Globus pallidus (tissue), 1 donor: ENCODE measurements around the gene TENT4A.

Source experiments
- DNase-seq: peaks from one replicate; pipeline ENCODE4 v3.0.0-alpha.2; 2015; ENCODE audit warnings: low spot score

The TENT4A gene

DNA sequence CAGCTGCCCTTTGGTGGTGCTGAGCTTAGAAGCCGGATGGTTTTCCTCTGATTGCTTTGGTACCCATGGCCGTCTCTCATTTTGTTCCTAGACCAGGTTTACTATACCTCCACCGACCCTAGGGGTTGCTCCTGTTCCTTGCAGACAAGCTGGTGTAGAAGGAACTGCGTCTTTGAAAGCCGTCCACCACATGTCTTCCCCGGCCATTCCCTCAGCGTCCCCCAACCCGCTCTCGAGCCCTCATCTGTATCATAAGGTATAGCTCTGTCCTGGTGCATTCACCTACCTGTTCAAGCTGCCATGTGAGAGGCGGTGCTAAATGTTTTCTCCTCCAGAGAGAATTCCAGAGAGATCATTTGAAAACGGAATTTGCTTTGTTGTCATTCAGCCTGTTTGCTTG is 39.5 kb downstream of the TENT4A start:
- no peak for DNase-seq

DNA sequence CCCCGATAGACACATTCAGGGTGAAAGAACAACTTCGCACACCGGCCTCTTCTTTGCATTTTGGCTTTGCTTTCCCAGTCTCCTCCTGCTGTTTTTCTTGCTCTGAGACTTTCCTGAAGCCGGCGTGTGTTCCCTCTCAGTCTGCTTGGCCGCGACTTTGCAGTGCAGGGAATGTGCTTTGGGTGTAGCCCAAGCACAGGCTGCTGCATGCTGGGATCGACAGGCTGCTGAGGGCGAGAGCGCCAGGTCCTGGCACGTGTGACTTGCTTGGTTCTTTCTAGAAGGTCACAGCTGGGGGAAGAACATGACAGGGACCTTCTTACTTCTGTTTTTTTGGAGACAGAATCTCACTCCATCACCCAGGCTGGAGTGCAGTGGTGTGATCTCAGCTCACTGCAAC is 40.6 kb downstream of the TENT4A start:
- no peak for DNase-seq

DNA sequence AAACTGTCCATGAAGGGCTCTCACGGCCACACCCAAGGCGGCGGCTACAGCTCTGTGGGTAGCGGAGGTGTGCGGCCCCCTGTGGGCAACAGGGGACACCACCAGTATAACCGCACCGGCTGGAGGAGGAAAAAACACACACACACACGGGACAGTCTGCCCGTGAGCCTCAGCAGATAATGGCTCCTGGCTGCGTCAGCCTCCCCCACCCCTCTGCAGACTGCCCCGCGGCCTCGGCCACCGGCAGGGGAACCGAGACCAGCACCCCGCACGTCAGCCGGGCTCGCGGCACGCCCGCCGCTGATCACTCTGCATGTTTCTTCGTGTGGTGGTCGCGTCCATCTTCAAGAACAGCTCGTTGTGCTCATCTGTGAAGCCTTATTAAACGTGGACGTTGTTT is 41.5 kb downstream of the TENT4A start:
- DNase-seq = no peak

DNA sequence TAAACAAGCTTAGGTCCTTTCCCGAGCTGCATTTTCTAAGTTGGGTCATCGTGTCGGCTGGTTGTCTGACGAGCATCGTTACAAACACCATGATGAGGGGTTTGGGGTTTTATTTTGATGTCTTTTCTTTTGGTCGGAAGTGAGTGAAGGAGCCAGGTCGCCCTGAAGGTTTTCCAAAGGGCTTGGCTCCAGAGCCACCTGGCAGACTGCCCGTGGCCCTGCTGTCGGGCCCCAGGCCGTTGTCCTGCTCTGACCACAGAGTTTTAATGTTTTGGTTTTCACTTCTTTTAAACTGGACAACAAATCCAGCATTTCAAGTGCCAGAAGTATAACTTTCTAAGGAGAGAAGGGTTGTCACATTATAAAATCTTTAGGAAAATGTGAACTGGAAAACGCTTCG is 42.3 kb downstream of the TENT4A start:
- DNase-seq = no peak

DNA sequence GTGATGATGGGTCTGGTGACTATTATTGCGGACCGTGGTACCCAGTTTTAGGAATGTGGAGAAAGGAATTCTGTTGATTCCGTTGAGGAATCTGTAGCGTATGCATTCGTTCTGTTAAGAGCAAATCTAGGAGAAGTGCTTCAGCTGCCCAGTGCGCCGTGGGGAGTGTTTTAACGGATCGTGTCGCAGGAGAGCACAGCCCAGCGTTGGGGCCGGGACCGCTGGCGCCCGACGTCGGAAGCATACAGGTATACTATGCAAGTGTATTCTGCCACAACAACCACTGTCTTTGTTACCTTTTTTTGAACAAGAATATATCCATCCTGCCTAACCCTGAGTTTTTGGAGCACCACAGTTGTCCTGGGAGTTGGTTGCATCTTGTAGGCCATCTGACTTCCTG is 42.7 kb downstream of the TENT4A start:
- DNase-seq = no peak

DNA sequence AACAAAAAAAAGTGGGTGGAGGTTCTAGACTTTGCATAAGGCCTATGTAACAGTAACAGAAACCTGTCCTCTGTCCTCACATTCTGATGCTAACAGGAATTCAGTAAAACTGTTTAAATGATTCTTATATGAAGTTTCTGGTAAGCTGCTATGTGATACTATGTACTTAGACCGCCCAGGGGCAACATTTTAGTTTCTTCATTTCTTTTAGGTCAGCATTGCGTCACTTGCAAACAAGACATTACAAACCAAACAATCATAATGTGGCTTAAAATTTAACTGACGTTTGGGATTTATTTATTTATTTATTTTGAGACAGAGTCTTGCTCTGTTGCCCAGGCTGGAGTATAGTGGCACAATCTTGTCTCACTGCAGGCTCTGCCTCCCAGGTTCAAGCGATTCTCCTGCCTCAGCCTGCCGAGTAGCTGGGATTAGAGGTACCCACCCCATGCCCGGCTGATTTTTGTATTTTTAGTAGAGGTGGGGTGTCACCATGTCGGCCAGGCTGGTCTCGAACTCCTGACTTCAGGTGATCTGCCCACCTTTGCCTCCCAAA is 44.3 kb downstream of the TENT4A start:
- no peak for DNase-seq

DNA sequence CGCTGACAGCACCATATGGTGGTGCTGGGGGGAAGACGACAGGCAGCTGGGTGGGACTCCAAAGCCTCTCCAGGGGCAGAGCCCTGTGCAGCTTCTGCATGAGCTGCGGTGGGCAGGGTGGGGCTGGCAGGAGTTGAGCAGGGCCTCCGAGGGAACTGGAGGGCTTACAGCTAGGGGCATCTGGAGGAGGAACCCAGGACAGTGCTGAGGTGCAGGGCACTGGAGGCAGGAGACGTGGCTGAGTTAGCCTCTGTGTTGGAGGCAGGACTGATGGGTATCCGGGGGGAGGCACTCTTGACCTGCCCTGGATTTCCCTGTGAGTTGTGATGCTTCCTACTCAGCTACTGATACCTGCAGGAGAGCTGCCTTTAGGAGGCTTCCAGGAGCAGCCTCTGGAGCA is 45.0 kb downstream of the TENT4A start:
- no peak for DNase-seq

DNA sequence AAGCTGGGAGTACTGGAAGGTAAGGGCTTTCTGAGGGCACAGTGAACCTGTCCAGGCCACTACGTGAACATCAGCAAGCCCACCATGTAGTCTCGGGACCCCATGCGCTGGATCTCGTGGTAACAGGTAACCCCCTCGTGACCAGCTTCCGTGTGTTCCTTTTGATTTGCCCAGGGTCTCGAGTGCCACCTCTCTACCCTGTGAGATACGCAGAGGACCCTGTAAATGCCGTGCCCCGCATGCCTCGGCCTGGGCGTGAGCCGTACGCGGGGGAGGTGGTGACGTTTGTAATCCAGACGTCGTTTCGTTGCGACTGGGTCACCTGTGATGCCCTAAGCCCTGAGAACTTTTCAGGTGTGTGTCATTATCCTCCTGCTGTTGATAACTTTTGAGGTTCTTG is 45.5 kb downstream of the TENT4A start:
- no peak for DNase-seq

DNA sequence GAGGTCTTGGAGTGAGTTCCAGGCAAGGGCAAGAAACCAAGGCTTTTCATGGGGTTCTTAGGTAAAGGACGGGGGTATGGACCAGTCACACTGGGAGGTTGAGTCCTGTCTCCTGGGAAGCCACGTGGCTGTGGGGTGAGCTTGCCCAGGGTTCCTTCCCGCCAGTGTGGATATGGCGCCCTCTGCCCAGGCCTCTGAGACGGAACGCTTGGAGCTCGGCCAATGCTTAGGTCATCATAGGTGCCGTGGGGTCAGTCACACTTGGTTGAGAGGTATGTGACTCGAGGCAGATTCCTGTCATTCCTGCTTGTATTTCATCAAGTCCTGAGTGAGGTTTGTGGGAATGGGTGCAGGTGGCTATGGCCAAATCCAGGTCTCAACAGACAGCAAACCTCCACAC is 46.2 kb downstream of the TENT4A start:
- no peak for DNase-seq

DNA sequence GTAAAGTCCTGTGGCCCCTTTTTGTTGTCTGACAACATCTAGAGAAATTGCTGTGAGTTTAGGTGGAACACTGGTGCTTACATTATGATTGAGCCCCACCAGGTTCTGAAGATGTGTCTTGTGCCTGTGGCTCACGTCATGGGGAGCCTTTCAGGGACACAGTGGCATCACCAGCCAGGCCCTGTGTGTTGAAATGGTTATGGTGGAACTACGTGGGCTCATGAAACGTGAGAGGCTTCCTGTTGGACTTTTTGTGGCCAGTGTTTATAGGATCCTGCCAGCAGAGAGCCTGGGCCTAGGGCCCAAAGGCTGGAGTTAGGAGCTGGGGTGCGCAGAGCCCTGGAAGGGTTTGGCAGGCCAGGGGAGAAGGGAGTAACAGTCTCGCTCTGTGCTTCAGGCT is 46.8 kb downstream of the TENT4A start:
- no peak for DNase-seq

DNA sequence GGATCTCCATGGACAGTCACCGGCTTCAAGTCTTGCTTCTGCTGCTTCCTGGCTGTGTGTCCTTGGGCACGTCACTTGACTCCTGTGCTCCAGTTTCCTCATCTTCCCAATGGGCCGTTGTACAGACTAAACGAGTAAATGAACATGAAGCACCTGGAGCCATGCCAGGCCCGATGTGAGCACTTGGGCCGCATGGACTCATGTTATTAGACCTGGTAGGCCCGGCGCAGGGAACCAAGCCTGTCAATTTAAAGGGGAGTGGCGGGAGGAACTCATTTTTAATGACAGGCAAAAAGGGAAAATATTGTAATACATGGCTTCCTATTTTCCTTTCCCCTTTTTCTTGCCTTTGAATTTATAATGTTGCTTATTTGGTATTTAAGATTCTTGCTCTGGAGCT is 47.5 kb downstream of the TENT4A start:
- DNase-seq = no peak

DNA sequence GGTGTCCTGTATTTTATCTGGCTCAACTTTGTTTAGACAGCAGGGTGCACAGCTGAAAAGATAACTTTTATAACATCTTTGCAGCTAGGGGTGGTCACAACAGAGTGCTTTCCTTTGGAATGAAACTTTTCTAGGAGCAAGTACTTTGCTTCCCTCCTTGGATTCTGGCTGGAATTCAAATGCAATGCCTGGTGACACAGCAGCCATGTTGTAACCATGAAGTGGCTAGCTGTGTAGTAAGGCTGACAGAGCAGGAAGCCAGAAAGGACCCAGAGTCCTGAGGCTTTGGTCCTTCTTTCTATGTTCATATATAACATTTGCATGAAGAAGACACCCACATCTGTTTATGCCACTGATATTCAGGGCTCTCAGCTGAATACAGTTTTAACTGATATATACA is 48.1 kb downstream of the TENT4A start:
- DNase-seq = no peak

DNA sequence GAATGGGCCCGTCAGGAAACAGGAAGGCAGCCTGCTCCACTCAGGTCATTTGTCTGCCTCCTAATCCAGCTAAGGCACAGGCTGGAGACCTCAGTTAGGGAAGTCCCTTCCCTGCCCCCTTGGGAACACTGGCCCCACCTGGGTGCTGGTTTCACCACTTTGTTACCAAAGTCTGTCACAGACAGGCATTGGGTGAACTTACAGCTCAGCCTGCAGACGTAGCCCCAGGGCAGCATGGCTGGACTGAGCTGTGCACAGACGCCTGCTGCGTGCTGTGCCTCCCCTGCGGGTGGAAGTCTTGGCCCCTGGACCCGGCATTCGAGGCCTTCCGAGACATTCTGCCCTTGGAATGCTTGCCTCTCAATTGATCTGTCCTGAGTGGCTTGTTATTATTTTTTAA is 48.9 kb downstream of the TENT4A start:
- DNase-seq = no peak

DNA sequence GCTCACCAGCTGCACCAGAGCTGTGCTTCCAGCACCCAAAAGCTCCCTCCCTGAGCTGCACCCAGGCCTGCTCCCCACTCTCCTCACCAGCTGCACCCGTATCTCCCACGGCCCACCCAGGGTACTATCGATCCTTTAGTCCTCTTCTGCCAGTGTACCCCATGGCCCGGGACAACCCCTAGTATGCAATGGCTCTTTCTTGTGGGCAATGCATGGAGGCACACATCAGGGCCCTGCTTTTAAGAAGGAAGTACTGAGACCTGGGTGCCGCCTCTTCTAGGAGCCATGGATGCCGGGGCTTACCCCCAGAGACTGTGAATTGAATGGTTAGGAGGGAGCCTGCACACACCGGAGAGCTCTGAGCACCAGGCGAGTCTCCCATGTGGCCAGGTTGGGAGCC is 49.5 kb downstream of the TENT4A start:
- DNase-seq = no peak

DNA sequence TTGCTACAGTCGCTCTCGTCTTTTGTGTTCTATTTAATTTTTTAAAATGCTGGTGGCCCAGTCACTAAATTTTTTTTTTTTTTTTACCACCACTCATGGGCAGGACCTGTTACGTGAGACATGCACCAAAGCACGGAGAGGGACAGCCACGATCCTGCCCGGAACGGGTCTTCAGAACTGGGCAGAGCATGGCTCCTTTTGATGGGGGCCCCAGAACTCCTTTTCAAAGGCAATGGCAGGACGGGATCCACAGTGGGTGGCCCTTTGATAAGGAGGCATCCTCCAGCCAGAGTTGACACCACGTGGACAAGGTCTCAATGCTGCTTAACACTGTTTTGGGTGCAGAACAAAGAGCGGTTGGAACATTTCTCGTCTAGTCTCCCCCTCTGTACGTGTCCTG is 50.0 kb downstream of the TENT4A start:
- DNase-seq = no peak

DNA sequence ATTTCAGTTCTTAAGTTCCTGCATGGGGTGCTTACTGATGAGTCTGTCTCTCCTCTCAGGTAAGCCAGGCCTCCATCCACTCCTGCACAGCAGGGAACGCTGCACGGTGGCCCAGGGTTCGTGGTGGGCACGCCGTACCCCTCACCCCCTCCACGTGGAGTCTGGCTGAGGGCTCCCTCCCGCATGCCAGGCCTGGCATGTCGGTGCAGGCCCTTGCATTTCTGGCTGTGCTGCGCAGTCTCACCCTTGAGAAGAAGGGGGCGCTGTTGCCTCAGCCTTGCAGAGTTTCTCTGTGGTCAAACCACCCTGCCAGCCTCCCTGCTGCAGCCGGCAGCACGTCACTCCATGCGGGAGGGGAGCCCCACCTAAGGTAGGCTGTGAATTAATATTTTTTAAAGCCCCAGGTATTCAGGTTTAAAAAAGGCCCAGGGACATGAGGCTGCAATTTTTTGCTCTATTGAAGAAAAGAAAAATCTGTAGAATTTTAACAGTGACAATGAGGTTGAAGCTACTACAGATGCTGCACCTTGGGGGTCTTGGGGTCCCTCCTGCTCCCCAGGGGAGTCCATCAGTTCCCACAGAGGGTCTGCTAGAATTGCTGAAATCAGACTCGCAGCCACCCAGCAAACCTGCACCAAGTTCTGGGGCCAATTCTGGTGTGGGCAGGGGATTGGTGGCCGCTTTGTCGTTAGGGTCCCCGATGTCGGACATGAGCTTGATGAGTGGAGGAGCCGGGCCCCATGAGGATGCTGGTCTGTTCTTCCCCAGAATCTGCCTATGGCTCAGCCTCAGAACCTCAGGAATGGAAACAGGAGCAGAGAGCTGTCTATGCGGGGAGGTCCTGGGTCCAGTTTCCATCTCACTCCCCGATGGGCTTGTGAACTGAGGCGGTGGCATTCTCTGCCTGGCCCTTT is 52.6 kb downstream of the TENT4A start:
- DNase-seq = peak; percentile 63

DNA sequence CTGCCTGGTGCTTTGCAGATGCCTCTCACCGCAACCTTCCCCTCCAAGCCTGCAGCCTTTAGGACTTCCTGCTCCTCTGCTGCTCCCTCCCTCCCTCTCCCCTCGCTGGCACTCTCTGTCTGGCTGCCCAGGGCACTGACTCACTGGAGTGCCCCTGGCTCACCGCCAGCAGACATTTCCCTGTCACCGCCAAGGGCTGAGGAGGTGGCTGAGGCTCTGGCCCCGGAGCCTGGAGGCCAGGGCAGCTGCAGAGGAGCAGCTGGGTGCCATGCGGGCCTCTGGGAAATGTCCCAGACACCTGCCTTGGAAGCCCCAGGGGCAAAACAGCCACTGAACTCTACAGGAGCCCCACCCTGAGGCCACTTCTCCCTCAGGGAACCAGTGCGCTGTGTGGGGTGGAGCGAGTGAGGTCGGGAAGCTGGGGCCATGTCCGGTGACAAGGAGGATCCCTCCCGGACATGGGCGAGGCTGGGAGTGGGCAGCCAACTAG is 53.4 kb downstream of the TENT4A start:
- DNase-seq = peak; percentile 47

DNA sequence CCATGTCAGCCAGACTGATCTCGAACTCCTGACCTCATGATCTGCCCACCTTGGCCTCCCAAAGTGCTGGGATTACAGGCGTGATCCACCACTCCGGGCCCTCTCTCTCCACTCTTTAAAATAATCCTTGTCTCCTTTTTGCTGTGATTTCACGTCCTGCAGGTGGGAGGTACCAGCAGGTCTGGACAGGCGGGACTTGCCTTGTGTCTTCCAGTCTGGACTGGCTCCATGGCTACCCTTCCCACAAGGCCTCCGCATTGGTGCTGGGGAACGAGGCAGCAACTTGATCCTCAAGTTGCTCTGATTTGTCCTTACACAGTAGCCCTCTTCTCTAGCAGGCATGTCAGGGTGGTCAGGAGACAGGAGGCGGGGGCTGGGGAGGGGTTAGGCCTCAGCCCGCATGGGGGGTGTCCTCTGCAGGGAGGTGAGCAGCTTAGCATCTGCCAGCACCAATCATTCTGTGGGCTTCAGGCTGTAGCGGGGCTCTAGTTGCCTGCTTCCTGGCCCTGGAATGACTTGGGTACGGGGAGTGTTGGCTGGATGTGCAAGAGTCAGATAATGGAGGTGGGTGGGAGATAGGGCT is 54.3 kb downstream of the TENT4A start:
- no peak for DNase-seq

DNA sequence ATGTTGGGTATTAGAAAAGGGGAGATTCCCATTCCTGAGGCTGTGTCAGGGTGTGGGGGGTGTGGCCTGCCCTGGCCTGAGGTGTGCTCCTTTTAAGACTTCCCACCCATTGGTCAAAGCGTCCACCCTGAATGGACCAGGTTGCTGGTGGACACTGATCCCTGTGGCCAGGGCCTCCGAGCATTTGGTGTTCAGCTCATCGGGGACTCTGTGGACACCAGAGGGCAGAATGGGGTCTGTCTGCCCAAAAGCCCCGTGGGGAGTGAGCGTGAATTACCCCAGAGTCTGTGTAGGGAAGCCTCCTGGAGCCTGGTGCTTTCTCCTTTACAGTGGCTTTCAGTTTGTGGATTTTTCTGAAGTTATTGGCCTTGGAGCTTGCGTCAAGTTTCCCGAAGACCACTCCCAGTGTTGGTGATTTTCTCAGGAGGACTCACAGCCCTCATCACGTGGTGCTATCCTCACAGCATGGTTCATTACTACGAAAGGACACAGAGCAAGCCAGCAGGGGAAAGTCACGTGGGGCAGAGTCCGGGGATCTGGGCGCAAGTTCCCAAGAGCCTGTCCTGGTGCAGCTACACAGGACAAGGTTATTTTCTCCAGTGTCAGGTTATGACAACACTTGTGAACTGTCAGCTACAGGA is 55.5 kb downstream of the TENT4A start:
- no peak for DNase-seq

DNA sequence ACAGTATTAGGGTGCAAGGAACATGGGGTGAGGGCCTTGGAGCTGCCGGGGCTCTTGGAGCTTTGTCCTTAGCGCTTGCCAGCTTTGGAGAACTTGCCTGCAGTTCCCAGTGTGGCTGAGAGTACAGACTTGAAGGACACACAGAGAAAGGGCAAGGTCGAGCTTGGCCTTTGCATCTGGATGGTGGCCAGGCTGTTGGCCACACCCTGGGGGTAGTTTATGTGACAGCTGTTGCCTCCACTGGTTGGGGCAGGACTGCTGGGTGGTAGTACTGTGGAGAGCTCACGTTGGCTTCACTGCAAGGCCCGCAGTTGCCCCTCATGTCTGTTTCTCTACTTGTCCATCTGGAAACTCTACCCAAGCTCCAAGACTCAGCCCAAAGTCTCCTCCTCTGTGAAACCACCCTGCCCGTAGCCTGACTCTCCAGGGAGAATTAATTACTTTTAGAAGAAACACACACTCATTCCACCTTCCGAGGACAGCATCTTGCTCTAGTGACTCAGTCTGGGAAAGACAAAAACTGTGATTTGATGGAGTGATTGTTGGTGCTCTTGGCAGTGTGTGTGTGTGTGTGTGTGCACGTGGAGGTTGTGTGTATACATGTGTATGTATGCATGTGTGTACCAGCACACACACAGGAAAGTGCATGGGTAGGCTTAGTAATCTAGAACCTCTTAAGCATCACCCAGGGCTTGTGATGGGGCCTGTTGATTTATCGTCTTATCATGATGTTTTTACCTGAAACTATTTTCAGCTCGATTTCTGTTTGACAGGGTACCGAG is 57.8 kb downstream of the TENT4A start:
- no peak for DNase-seq

DNA sequence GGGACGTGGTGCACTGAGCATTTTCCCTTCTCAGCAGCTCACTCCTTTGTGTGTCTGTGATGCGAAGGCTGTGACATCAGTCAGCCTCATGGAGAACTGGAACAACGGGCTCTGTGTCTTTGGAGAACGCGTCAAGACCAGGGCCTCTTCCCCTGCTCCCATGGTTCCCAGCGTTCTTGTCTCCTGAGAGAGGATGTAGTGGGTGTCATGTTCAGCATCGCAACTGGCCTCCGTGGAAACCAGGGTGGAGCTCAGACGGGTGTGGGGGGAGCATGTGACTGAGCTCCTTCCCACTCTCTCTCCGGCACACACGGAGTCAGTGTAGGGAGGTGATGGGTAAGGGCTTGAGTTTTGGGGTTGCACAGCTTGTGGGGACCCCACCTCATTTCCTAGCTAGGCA is 59.7 kb downstream of the TENT4A start:
- peak; percentile 50 for DNase-seq
